ENCODE measurements around the gene WNT3. TPM values are rescaled to one million over a fixed set of nuclear protein-coding genes. Genes with fewer than 3 reads are reported as not detected.
"Not testable (repeated sequence)": the region's sequence is repeated elsewhere in the genome, so short reads cannot be mapped to it uniquely, and the experiment has no call there.

WNT3 gene
- total and polyA plus RNA-seq, 4 donors = 0.74 to 2.9 (median 1.4) TPM

DNA sequence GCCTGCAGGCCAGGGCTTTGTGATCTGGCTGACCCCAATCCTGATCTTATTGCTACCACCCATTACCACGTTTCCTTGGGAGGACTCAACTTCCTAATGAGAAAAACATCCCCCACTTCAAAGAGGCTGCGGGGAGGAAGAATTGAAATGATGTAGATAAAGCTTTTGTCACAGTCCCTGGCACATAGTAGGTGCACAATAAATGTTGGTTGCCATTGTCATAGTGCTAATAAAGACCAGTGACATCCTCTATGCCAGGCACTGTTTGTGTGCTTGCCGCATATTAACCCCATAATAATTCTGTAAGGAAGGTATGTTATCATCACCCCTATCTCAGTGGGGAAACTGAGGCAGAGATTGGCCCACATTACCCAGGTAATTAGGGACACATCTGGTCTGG is 22.4 kb downstream of the WNT3 start:
- H3K9me3 ChIP-seq (ENCODE audit: control insufficient read depth in 4 of 4, insufficient read depth in 3 of 4, low read length in 3 of 4) = no peaks in the 10 kb centered on the region
- DNase-seq = no peak
- H3K9ac ChIP-seq (ENCODE audit: insufficient read depth in 1 of 2, low read length in 2 of 2) = no peak overlapping the region
- no peak overlapping the region for H3K4me3 ChIP-seq
- no peaks in the 10 kb centered on the region for H3K36me3 ChIP-seq (ENCODE audit: control insufficient read depth in 4 of 4, insufficient read depth in 4 of 4, low read length in 4 of 4)
- 62 to 76% methylated on average over 3 of the region's 3 CpGs for WGBS, 2 donors
- ATAC-seq (ENCODE audit: insufficient read depth, low FRiP score) = no peak
- no peak overlapping the region for H3K27ac ChIP-seq (ENCODE audit: low read depth in 1 of 2, low read length in 1 of 2)
- H3K27me3 ChIP-seq (ENCODE audit: control insufficient read depth in 3 of 3, insufficient read depth in 3 of 3, low read length in 2 of 3) = peaks cover 0 to 10% (median 0%) of the 10 kb centered on the region in 3 donors
- peaks cover 0 to 2% (median 0%) of the 10 kb centered on the region in 5 donors for H3K4me1 ChIP-seq (ENCODE audit: control insufficient read depth in 5 of 5, insufficient read depth in 5 of 5, low read length in 5 of 5)
- TF ChIP-seq, protein P1, sequence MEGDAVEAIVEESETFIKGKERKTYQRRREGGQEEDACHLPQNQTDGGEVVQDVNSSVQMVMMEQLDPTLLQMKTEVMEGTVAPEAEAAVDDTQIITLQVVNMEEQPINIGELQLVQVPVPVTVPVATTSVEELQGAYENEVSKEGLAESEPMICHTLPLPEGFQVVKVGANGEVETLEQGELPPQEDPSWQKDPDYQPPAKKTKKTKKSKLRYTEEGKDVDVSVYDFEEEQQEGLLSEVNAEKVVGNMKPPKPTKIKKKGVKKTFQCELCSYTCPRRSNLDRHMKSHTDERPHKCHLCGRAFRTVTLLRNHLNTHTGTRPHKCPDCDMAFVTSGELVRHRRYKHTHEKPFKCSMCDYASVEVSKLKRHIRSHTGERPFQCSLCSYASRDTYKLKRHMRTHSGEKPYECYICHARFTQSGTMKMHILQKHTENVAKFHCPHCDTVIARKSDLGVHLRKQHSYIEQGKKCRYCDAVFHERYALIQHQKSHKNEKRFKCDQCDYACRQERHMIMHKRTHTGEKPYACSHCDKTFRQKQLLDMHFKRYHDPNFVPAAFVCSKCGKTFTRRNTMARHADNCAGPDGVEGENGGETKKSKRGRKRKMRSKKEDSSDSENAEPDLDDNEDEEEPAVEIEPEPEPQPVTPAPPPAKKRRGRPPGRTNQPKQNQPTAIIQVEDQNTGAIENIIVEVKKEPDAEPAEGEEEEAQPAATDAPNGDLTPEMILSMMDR (IDR thresholded peaks at IDR 0.05; ENCODE audit: control extremely low read depth, extremely low read depth) = no peak

DNA sequence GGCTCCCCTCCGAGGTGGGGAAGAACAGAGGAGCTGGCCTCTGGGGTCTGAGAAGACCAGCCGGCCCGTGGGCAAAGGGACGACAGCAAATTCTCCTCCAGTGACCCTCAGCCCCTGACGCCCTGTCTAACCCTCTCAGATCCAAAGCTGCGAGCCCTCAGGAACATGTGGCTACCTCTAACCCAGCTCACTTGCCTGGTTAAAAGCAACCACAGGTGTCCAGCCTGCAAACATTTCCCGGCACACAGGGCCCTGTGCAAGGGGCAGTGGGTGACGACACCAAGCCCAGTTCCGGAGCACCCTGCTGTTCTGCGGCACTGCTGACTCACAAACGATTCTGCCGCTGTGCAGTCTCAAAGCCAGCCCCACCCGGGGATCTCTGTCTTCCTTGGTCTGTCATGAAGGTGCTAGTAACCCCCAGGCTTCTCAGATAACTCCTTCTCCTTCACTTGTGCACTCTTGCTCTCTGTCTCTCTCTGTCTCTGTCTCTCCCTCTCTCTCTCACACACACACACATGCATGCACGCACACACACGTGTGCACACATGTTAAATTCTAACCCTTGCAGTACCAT is 23.0 kb downstream of the WNT3 start:
- H3K4me3 ChIP-seq = no peak overlapping the region
- H3K27me3 ChIP-seq (ENCODE audit: control insufficient read depth in 3 of 3, insufficient read depth in 3 of 3, low read length in 2 of 3) = peaks cover 0 to 10% (median 0%) of the 10 kb centered on the region in 3 donors
- no peaks in the 10 kb centered on the region for H3K36me3 ChIP-seq (ENCODE audit: control insufficient read depth in 4 of 4, insufficient read depth in 4 of 4, low read length in 4 of 4)
- ATAC-seq (ENCODE audit: insufficient read depth, low FRiP score) (peak; percentile 29), DNase-seq (no peak)
- H3K27ac ChIP-seq (ENCODE audit: low read depth in 1 of 2, low read length in 1 of 2) = no peak overlapping the region
- H3K9ac ChIP-seq (ENCODE audit: insufficient read depth in 1 of 2, low read length in 2 of 2) = no peak overlapping the region
- peaks cover 0 to 2% (median 0%) of the 10 kb centered on the region in 5 donors for H3K4me1 ChIP-seq (ENCODE audit: control insufficient read depth in 5 of 5, insufficient read depth in 5 of 5, low read length in 5 of 5)
- 83 to 85% methylated on average over 15 of the region's 15 CpGs for WGBS, 2 donors
- TF ChIP-seq, protein P1 (IDR thresholded peaks at IDR 0.05; ENCODE audit: control extremely low read depth, extremely low read depth) = no peak
- no peaks in the 10 kb centered on the region for H3K9me3 ChIP-seq (ENCODE audit: control insufficient read depth in 4 of 4, insufficient read depth in 3 of 4, low read length in 3 of 4)

DNA sequence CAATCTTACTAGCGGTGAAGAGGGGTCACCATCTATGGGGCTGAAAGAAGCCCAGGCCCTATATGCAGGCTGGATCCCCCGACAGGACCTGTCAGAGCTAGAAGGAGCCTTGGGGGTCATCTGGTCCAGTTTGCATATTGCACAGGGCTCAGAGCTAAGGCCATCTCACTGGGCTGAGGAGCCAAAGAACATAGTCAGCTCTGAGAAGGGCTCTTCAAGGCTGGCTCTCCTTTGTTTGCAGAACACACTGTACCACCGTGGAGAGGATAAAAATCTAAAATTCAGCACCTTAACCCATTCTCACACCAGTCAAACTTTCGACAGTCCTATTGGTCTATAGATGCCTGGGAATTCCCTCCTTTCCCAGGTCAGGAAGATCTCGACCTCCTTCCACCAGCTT is 24.2 kb downstream of the WNT3 start:
- peaks cover 0 to 2% (median 0%) of the 10 kb centered on the region in 5 donors for H3K4me1 ChIP-seq (ENCODE audit: control insufficient read depth in 5 of 5, insufficient read depth in 5 of 5, low read length in 5 of 5)
- 65 to 81% methylated on average over 5 of the region's 5 CpGs for WGBS, 2 donors
- H3K9ac ChIP-seq (ENCODE audit: insufficient read depth in 1 of 2, low read length in 2 of 2) = no peak overlapping the region
- H3K27me3 ChIP-seq (ENCODE audit: control insufficient read depth in 3 of 3, insufficient read depth in 3 of 3, low read length in 2 of 3) = peaks cover 0 to 12% (median 5%) of the 10 kb centered on the region in 3 donors
- TF ChIP-seq, protein P1 (IDR thresholded peaks at IDR 0.05; ENCODE audit: control extremely low read depth, extremely low read depth) = no peak
- no peak overlapping the region for H3K4me3 ChIP-seq
- no peaks in the 10 kb centered on the region for H3K36me3 ChIP-seq (ENCODE audit: control insufficient read depth in 4 of 4, insufficient read depth in 4 of 4, low read length in 4 of 4)
- DNase-seq (no peak), ATAC-seq (ENCODE audit: insufficient read depth, low FRiP score) (peak; percentile 64)
- no peak overlapping the region for H3K27ac ChIP-seq (ENCODE audit: low read depth in 1 of 2, low read length in 1 of 2)
- H3K9me3 ChIP-seq (ENCODE audit: control insufficient read depth in 4 of 4, insufficient read depth in 3 of 4, low read length in 3 of 4) = peaks cover 0 to 7% (median 0%) of the 10 kb centered on the region in 4 donors

DNA sequence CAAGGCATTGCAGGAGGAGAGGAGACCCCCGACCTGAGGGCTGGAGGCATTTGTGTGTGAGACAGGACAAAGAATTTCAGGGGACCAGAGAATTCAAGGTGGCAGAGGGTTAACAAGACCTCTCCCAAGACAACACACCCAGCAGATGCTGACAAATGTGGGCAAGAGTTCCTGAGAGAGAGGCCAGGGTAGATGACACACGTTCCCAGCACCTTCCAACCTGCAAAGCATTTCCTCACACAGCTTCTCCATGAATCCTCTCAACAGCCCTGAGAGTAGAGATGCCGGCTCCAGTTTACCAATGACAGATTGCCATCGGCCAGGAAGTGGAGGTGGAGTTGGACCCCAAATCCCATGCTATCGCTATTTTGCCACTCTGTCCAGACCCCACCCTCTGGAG is 25.0 kb downstream of the WNT3 start:
- 52 to 75% methylated on average over 5 of the region's 5 CpGs for WGBS, 2 donors
- H3K27me3 ChIP-seq (ENCODE audit: control insufficient read depth in 3 of 3, insufficient read depth in 3 of 3, low read length in 2 of 3) = peaks cover 0 to 12% (median 5%) of the 10 kb centered on the region in 3 donors
- DNase-seq (no peak), ATAC-seq (ENCODE audit: insufficient read depth, low FRiP score) (no peak)
- H3K4me3 ChIP-seq = no peak overlapping the region
- peaks cover 0 to 11% (median 0%) of the 10 kb centered on the region in 4 donors for H3K9me3 ChIP-seq (ENCODE audit: control insufficient read depth in 4 of 4, insufficient read depth in 3 of 4, low read length in 3 of 4)
- peaks cover 0 to 2% (median 0%) of the 10 kb centered on the region in 5 donors for H3K4me1 ChIP-seq (ENCODE audit: control insufficient read depth in 5 of 5, insufficient read depth in 5 of 5, low read length in 5 of 5)
- H3K27ac ChIP-seq (ENCODE audit: low read depth in 1 of 2, low read length in 1 of 2) = no peak overlapping the region
- no peak overlapping the region for H3K9ac ChIP-seq (ENCODE audit: insufficient read depth in 1 of 2, low read length in 2 of 2)
- H3K36me3 ChIP-seq (ENCODE audit: control insufficient read depth in 4 of 4, insufficient read depth in 4 of 4, low read length in 4 of 4) = no peaks in the 10 kb centered on the region
- TF ChIP-seq, protein P1 (IDR thresholded peaks at IDR 0.05; ENCODE audit: control extremely low read depth, extremely low read depth) = no peak

DNA sequence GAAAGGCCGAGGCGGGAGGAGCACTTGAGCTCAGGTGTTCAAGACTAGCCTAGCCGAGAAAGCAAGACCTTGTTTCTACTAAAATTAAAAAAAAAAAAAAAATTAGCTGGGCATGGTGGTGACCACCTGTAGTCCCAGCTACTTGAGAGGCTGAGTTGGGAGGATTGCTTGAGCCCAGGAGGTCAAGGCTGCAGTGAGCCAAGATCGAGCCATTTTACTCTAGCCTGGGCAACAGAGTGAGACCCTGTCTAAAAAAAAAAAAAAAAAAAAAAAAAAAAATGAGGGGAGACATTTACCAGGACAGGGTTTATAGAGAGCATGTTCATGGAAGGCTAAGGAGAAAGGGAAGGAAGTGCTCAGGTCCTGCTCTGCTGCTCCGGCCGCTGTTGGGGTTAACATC is 25.5 kb downstream of the WNT3 start:
- not testable (repeated sequence) for DNase-seq; ATAC-seq (ENCODE audit: insufficient read depth, low FRiP score); H3K4me1 ChIP-seq (ENCODE audit: control insufficient read depth in 5 of 5, insufficient read depth in 5 of 5, low read length in 5 of 5); H3K36me3 ChIP-seq (ENCODE audit: control insufficient read depth in 4 of 4, insufficient read depth in 4 of 4, low read length in 4 of 4); H3K4me3 ChIP-seq; H3K9ac ChIP-seq (ENCODE audit: insufficient read depth in 1 of 2, low read length in 2 of 2); H3K27ac ChIP-seq (ENCODE audit: low read depth in 1 of 2, low read length in 1 of 2)
- 85 to 88% methylated on average over 6 of the region's 6 CpGs for WGBS, 2 donors
- Histone ChIP-seq H3K27me3 (ENCODE audit: control insufficient read depth in 3 of 3, insufficient read depth in 3 of 3, low read length in 2 of 3) (peaks cover 0 to 12% (median 5%) of the 10 kb centered on the region in 3 donors), H3K9me3 (ENCODE audit: control insufficient read depth in 4 of 4, insufficient read depth in 3 of 4, low read length in 3 of 4) (peaks cover 0 to 11% (median 0%) of the 10 kb centered on the region in 4 donors)
